IgD-negative memory B cell (primary cell): ENCODE results near the gene ERCC6. TPM values are rescaled to one million over a fixed set of nuclear protein-coding genes. Genes with fewer than 3 reads are reported as not detected.

Experiments used
- H3K27ac Mint-ChIP-seq, 3 donors: one replicate each; pipeline ENCODE4 v1.8.0; 2020 to 2022; ENCODE audit warnings: mild to moderate bottlenecking in 3 of 3, mixed read lengths in 3 of 3, moderate library complexity in 1 of 3
- H3K27me3 Mint-ChIP-seq: one replicate; pipeline ENCODE4 v1.8.0; 2021; ENCODE audit warnings: mixed read lengths
- H3K36me3 Mint-ChIP-seq: one replicate; pipeline ENCODE4 v1.8.0; 2020; ENCODE audit warnings: mild to moderate bottlenecking, mixed read lengths
- H3K4me1 Mint-ChIP-seq, 3 donors: one replicate each; pipeline ENCODE4 v1.8.0; 2020 to 2022; ENCODE audit warnings: mixed read lengths in 3 of 3, mild to moderate bottlenecking in 1 of 3
- H3K4me3 Mint-ChIP-seq, 4 donors: one replicate each; pipeline ENCODE4 v1.8.0; 2020 to 2022; ENCODE audit warnings: mild to moderate bottlenecking in 4 of 4, mixed read lengths in 4 of 4, moderate library complexity in 3 of 4
- H3K9me3 Mint-ChIP-seq, 3 donors: one replicate each; pipeline ENCODE4 v1.8.0; 2020 to 2021; ENCODE audit warnings: mixed read lengths in 3 of 3, mild to moderate bottlenecking in 1 of 3
- polyA plus RNA-seq: library from polyadenylated mRNA; unstranded; fragments of 300-500 nt; fragmentation: Illumina TruSeq; gene quantifications from one replicate; pipeline ENCODE4 v1.2.3, GENCODE V29; 2021

Gene ERCC6
- polyA plus RNA-seq, 1 donor from 2014 or later: 12.4 TPM

GRCh38 chr10:49509771-49510303 is 29.1 kb downstream of the ERCC6 start:
- H3K27ac Mint-ChIP-seq: peak overlapping the region in 1 of 3 donors; percentile 17
- no peak overlapping the region for H3K4me3 Mint-ChIP-seq
- H3K9me3 Mint-ChIP-seq: no peaks in the 10 kb centered on the region
- peaks cover 9 to 13% (median 9%) of the 10 kb centered on the region in 3 donors for H3K4me1 Mint-ChIP-seq
- H3K27me3 Mint-ChIP-seq: no peaks in the 10 kb centered on the region
- peaks cover 6% of the 10 kb centered on the region for H3K36me3 Mint-ChIP-seq

- Mint-ChIP-seq H3K27me3 (no peaks in the 10 kb centered on the region), H3K4me3 (no peak overlapping the region), H3K4me1 (peaks cover 9 to 13% (median 9%) of the 10 kb centered on the region in 3 donors), H3K9me3 (no peaks in the 10 kb centered on the region), H3K36me3 (peaks cover 6% of the 10 kb centered on the region), H3K27ac (no peak overlapping the region)
These were observed 30.3 kb downstream of the ERCC6 start for GRCh38 chr10:49508654-49509053.

DNA sequence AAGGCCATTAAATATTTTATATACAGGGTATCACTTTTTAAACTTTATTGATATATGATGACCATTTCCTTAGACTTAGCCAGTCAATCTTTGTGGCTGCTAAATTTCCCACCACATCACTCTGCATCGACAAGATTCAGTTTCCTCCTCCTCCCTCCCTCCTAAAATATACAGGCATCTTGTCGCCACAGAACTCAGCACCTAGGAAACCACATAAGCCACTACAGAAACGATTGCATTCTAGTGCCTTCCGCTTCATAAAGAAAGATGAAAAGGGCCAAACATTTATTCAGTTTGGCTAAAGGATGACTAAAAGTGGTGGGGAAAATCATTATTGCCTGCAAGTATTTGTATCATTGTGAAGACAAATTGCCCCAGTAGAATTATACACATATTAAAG is 30.7 kb downstream of the ERCC6 start:
- Mint-ChIP-seq H3K36me3 (peaks cover 6% of the 10 kb centered on the region), H3K4me1 (peaks cover 9 to 13% (median 9%) of the 10 kb centered on the region in 3 donors), H3K4me3 (no peak overlapping the region), H3K27ac (no peak overlapping the region), H3K9me3 (no peaks in the 10 kb centered on the region), H3K27me3 (no peaks in the 10 kb centered on the region)

GRCh38 chr10:49505589-49505988 is 33.3 kb downstream of the ERCC6 start:
- H3K36me3 Mint-ChIP-seq: peaks cover 6% of the 10 kb centered on the region
- H3K4me1 Mint-ChIP-seq: peaks cover 7 to 13% (median 9%) of the 10 kb centered on the region in 3 donors
- H3K27me3 Mint-ChIP-seq: no peaks in the 10 kb centered on the region
- no peaks in the 10 kb centered on the region for H3K9me3 Mint-ChIP-seq
- no peak overlapping the region for H3K4me3 Mint-ChIP-seq
- no peak overlapping the region for H3K27ac Mint-ChIP-seq

DNA sequence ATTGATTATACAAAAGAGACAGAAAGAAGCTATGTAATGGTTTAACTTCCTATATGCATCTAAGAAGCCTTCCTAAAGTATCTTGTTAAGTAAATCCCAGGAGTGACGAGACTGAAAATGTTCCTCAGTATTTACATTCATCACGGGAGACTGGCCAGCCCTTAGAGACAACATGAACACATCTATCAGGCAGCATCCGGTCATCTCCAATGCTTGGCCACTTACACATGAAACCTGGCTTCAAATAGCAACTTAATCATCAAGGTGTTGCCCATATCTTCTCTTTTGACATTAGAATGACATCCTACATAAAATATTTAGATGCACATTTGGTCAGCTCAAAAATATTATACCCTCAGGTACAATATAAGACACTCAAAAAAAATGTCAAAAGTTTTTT is 33.8 kb downstream of the ERCC6 start:
- Mint-ChIP-seq H3K4me3 (no peak overlapping the region), H3K27ac (no peak overlapping the region), H3K36me3 (peaks cover 2% of the 10 kb centered on the region), H3K4me1 (peaks cover 7 to 13% (median 9%) of the 10 kb centered on the region in 3 donors), H3K9me3 (no peaks in the 10 kb centered on the region), H3K27me3 (no peaks in the 10 kb centered on the region)

DNA sequence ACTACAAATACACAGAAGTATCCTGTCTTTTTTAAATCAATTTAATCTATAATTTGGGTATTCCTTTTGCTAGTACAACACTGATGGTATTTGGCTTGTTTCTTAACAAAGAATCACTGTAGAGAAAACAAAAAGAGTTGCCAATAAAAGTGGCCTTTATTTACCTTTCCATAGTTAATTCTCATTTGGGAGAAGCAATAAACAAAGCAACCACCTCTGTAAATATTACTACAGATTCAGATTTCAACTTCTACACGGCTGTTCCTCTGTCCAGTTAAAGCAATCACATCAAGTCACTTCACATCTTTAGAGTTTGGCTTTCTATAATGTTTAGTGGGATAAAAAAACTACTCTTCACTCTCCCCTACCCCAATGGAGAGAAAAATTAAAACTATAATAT is 34.4 kb downstream of the ERCC6 start:
- H3K9me3 Mint-ChIP-seq: no peaks in the 10 kb centered on the region
- H3K27ac Mint-ChIP-seq: no peak overlapping the region
- H3K27me3 Mint-ChIP-seq: no peaks in the 10 kb centered on the region
- peaks cover 2% of the 10 kb centered on the region for H3K36me3 Mint-ChIP-seq
- no peak overlapping the region for H3K4me3 Mint-ChIP-seq
- peaks cover 7 to 12% (median 9%) of the 10 kb centered on the region in 3 donors for H3K4me1 Mint-ChIP-seq

GRCh38 chr10:49502358-49502757 is 36.6 kb downstream of the ERCC6 start:
- Mint-ChIP-seq H3K4me1 (peaks cover 0 to 1% (median 0%) of the 10 kb centered on the region in 3 donors), H3K27me3 (no peaks in the 10 kb centered on the region), H3K4me3 (no peak overlapping the region), H3K36me3 (no peaks in the 10 kb centered on the region), H3K9me3 (no peaks in the 10 kb centered on the region), H3K27ac (no peak overlapping the region)

DNA sequence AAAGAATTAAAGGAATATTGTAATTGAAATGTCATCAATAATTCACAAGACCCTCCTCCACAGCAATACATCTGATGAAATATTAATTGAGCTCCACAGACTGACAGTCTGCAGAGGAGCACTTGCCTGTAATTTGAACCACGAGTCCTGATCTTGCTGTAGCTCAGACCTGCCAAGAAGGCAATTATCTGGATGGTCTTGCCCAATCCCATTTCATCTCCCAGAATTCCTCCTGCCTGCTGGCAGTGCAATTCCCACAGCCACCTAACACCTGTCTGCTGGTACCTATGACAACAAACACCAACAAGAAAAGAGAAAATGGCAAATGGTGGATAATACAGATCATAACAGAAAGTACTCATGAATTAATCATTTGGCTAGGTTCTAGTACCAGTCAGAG is 38.5 kb downstream of the ERCC6 start:
- no peaks in the 10 kb centered on the region for H3K4me1 Mint-ChIP-seq
- no peaks in the 10 kb centered on the region for H3K27me3 Mint-ChIP-seq
- no peak overlapping the region for H3K4me3 Mint-ChIP-seq
- H3K36me3 Mint-ChIP-seq: peaks cover 4% of the 10 kb centered on the region
- H3K27ac Mint-ChIP-seq: no peak overlapping the region
- H3K9me3 Mint-ChIP-seq: no peaks in the 10 kb centered on the region

DNA sequence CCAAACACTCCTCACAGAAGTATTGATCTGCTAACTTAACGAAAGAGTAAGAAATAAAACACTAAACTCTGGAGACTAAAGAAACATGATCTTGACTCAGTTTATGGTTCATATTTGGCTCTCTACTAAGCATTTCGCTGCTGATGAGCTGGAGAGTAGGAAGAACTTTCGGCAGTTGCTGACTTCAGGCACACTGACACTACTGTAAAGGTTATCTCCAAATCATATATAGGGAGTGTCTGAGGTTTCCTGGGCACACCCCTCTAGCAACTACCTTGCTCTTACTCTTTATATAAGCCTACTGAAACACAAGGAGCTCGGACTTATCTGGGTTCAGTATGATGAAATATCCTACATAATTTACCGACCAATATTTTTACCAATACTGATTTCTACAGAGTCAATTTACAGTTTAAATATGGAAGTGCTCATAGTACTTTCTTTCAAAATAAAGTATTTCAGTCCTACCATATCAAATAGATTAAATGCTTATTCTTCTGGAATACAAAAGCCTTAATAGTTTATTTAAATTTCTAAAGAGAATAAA is 39.5 kb downstream of the ERCC6 start:
- H3K9me3 Mint-ChIP-seq: no peaks in the 10 kb centered on the region
- peaks cover 0 to 2% (median 0%) of the 10 kb centered on the region in 3 donors for H3K4me1 Mint-ChIP-seq
- H3K27ac Mint-ChIP-seq: no peak overlapping the region
- no peaks in the 10 kb centered on the region for H3K27me3 Mint-ChIP-seq
- no peak overlapping the region for H3K4me3 Mint-ChIP-seq
- H3K36me3 Mint-ChIP-seq: peaks cover 4% of the 10 kb centered on the region

DNA sequence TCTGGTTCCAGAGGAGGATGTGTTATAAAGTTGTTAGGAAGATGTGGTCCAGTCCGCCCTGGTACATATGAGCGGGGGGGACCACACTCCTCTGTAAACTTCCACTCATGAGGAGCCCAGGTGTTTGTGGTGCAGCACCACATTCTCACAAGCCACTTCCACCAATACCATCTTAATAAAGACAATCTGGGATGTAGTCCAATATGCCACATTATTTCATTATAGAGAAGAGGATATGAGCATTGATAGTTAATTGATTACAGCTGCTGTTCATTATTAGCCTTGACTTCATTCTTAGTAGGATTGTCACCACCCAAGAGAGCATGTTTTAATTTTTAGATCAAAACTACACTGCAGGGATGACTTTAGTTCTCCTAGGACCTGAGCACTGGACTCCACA is 40.5 kb downstream of the ERCC6 start:
- H3K9me3 Mint-ChIP-seq: no peaks in the 10 kb centered on the region
- peak overlapping the region in 1 of 3 donors; percentile 51 for H3K27ac Mint-ChIP-seq
- H3K27me3 Mint-ChIP-seq: no peaks in the 10 kb centered on the region
- H3K4me1 Mint-ChIP-seq: peaks cover 0 to 2% (median 0%) of the 10 kb centered on the region in 3 donors
- H3K36me3 Mint-ChIP-seq: peaks cover 4% of the 10 kb centered on the region
- no peak overlapping the region for H3K4me3 Mint-ChIP-seq

GRCh38 chr10:49497358-49497757 is 41.6 kb downstream of the ERCC6 start:
- H3K27me3 Mint-ChIP-seq: no peaks in the 10 kb centered on the region
- H3K36me3 Mint-ChIP-seq: peaks cover 7% of the 10 kb centered on the region
- H3K4me3 Mint-ChIP-seq: no peak overlapping the region
- H3K4me1 Mint-ChIP-seq: peaks cover 0 to 2% (median 0%) of the 10 kb centered on the region in 3 donors
- H3K9me3 Mint-ChIP-seq: no peaks in the 10 kb centered on the region
- H3K27ac Mint-ChIP-seq: no peak overlapping the region

GRCh38 chr10:49488056-49488717 is 50.7 kb downstream of the ERCC6 start:
- no peaks in the 10 kb centered on the region for H3K9me3 Mint-ChIP-seq
- no peaks in the 10 kb centered on the region for H3K27me3 Mint-ChIP-seq
- H3K4me3 Mint-ChIP-seq: no peak overlapping the region
- H3K36me3 Mint-ChIP-seq: peaks cover 4% of the 10 kb centered on the region
- no peak overlapping the region for H3K27ac Mint-ChIP-seq
- H3K4me1 Mint-ChIP-seq: peaks cover 0 to 2% (median 0%) of the 10 kb centered on the region in 3 donors

DNA sequence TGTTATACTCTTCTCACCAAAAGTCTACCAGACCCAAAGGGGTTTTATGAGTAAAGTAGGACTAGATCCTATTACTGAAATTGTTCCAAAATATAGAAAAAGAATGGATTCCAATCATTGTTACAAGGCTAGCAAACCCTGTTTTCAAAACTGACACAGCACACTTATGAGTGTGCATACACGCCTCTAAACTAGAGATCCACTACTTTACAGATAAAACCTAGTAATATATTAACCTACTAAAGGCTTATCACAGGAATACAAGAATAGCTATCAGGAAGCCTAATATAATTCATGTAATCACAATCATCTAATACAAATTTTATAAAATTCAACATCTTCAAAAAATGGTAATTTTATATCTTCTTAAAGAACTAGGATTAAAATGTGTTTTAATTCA is 52.2 kb downstream of the ERCC6 start:
- Mint-ChIP-seq H3K9me3 (no peaks in the 10 kb centered on the region), H3K27ac (no peak overlapping the region), H3K36me3 (peaks cover 9% of the 10 kb centered on the region), H3K4me1 (peaks cover 0 to 2% (median 0%) of the 10 kb centered on the region in 3 donors), H3K27me3 (no peaks in the 10 kb centered on the region), H3K4me3 (no peak overlapping the region)

DNA sequence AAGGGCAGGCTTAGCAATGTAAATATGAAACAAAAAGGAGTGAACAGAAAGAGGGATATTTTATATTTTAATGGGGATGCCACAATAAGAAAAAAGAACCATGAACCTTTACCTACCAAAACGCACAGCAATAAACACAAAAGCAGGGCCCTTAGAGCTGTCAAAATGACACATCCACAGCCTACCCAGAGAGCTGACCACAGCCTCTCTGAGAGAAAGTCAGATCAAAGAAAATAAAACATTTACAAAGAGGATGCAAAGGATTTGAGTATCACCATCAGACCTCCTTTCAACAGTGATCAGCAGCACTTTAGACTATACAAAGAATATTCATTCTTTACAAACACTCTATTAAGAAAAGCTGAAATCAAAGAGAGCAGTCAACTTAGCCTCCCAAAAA is 52.9 kb downstream of the ERCC6 start:
- Mint-ChIP-seq H3K9me3 (no peaks in the 10 kb centered on the region), H3K27me3 (no peaks in the 10 kb centered on the region), H3K27ac (no peak overlapping the region), H3K36me3 (peaks cover 11% of the 10 kb centered on the region), H3K4me3 (no peak overlapping the region), H3K4me1 (peaks cover 0 to 2% (median 0%) of the 10 kb centered on the region in 3 donors)

GRCh38 chr10:49484486-49485235 is 54.3 kb downstream of the ERCC6 start:
- no peak overlapping the region for H3K4me3 Mint-ChIP-seq
- no peaks in the 10 kb centered on the region for H3K27me3 Mint-ChIP-seq
- H3K36me3 Mint-ChIP-seq: peaks cover 13% of the 10 kb centered on the region
- H3K9me3 Mint-ChIP-seq: no peaks in the 10 kb centered on the region
- H3K4me1 Mint-ChIP-seq: peaks cover 0 to 2% (median 0%) of the 10 kb centered on the region in 3 donors
- no peak overlapping the region for H3K27ac Mint-ChIP-seq
